ENCODE measurements around the gene XYLB.

XYLB gene

GRCh38 chr3:38376098-38376816, 29.7 kb downstream of the XYLB start:
- H3K9ac ChIP-seq (ENCODE audit: low read depth, low read length): no peak overlapping the region
- H3K9me3 ChIP-seq (ENCODE audit: insufficient read depth, low read depth, low read length): no peaks in the 10 kb centered on the region
- no peak overlapping the region for H3K4me3 ChIP-seq (ENCODE audit: low read length)
- H3K36me3 ChIP-seq (ENCODE audit: insufficient read depth, low read length): peaks cover 29% of the 10 kb centered on the region
- H3K27ac ChIP-seq (ENCODE audit: low read depth, low read length): no peak overlapping the region
- 92% methylated on average over 8 of the region's 8 CpGs for WGBS
- no peaks in the 10 kb centered on the region for H3K27me3 ChIP-seq (ENCODE audit: insufficient read depth, low read length)
- H3K4me1 ChIP-seq (ENCODE audit: insufficient read depth, low read length): no peaks in the 10 kb centered on the region

GRCh38 chr3:38379201-38379770, 32.7 kb downstream of the XYLB start:
- H3K27ac ChIP-seq (ENCODE audit: low read depth, low read length): no peak overlapping the region
- no peaks in the 10 kb centered on the region for H3K4me1 ChIP-seq (ENCODE audit: insufficient read depth, low read length)
- no peaks in the 10 kb centered on the region for H3K27me3 ChIP-seq (ENCODE audit: insufficient read depth, low read length)
- peaks cover 24% of the 10 kb centered on the region for H3K36me3 ChIP-seq (ENCODE audit: insufficient read depth, low read length)
- no peak overlapping the region for H3K4me3 ChIP-seq (ENCODE audit: low read length)
- 0 out of 2 replicates have a peak, but pooled peaks cover 3% of the 10 kb centered on the region for H3K9me3 ChIP-seq (ENCODE audit: insufficient read depth, low read depth, low read length)
- H3K9ac ChIP-seq (ENCODE audit: low read depth, low read length): no peak overlapping the region
- 80% methylated on average over 7 of the region's 7 CpGs for WGBS

- no peak overlapping the region for H3K4me3 ChIP-seq (ENCODE audit: low read length)
- no peaks in the 10 kb centered on the region for H3K4me1 ChIP-seq (ENCODE audit: insufficient read depth, low read length)
- 82% methylated on average over 7 of the region's 7 CpGs for WGBS
- no peaks in the 10 kb centered on the region for H3K27me3 ChIP-seq (ENCODE audit: insufficient read depth, low read length)
- peaks cover 17% of the 10 kb centered on the region; the same call in 1 of the 2 replicates for H3K9me3 ChIP-seq (ENCODE audit: insufficient read depth, low read depth, low read length)
- peaks cover 16% of the 10 kb centered on the region for H3K36me3 ChIP-seq (ENCODE audit: insufficient read depth, low read length)
- no peak overlapping the region for H3K9ac ChIP-seq (ENCODE audit: low read depth, low read length)
- H3K27ac ChIP-seq (ENCODE audit: low read depth, low read length): no peak overlapping the region
Measured at GRCh38 chr3:38382506-38383080, 36.0 kb downstream of the XYLB start.

DNA sequence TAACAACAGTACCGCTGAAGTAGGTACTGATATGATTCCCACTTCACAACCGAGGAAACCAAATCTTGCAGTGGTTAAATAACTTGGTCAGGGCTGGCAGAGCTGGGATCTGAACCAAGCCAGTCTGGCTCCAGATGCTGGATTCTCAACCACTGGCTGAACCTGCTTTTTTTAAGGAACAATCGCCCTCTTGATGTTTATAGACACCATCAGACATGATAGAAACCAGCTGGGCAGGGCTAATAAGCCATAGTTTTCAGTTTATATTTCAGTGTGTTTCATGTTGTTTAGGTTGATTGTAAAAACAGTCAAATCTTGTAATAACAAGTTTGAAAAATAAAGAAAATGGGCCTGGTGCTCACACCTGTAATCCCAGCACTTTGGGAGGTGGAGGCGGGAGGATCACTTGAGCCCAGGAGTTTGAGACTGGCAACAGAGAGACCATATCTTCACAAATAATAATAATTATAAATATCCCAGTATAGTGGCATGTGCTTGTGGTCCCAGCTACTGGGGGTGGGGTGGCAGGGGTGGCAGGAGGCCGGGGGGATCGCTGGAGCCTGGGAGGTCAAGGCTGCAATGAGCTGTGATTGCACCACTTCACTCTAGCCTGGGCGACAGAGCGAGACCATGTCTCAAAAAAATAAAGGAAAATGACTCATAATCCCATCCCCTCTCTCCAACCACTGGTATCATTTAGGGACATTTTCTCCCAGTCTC, 36.7 kb downstream of the XYLB start:
- Histone ChIP-seq H3K27me3 (ENCODE audit: insufficient read depth, low read length) (no peaks in the 10 kb centered on the region), H3K36me3 (ENCODE audit: insufficient read depth, low read length) (peaks cover 13% of the 10 kb centered on the region), H3K9me3 (ENCODE audit: insufficient read depth, low read depth, low read length) (peaks cover 19% of the 10 kb centered on the region; the same call in 1 of the 2 replicates), H3K4me1 (ENCODE audit: insufficient read depth, low read length) (no peaks in the 10 kb centered on the region), H3K4me3 (ENCODE audit: low read length) (no peak overlapping the region), H3K27ac (ENCODE audit: low read depth, low read length) (no peak overlapping the region), H3K9ac (ENCODE audit: low read depth, low read length) (no peak overlapping the region)
- 95% methylated on average over 7 of the region's 8 CpGs for WGBS

DNA sequence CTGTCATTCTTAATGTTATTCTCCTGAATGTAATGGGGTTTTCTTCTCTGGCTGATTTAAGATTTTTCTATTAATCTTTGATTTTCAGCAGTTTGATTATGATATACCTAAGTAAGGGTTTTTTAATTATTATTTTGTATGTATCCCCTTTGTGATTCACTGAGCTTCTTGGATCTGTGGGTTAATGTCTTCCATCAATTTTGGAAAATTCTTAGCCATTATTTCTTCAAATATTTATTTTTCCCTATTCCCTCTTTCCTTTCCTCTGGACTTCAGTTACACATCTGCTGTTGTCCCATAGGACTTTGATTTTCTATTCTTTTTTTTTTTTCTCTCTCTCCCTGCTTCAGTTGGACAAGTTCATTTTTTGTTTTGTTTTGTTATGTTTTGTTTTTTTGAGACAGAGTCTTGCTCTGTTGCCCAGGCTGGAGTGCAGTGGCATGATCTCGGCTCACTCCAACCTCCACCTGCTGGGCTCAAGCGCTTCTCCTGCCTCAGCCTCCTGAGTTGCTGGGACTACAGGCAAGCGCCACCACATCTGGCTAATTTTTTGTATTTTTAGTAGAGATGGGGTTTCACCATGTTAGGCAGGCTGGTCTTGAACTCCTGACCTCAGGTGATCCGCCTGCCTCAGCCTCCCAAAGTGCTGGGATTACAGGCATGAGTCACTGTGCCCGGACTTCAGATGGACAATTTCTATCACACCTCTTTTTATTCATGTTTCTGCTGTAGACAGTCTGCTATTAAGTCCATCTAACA, 40.6 kb downstream of the XYLB start:
- no peak overlapping the region for H3K27ac ChIP-seq (ENCODE audit: low read depth, low read length)
- H3K4me1 ChIP-seq (ENCODE audit: insufficient read depth, low read length): no peaks in the 10 kb centered on the region
- no peak overlapping the region for H3K9ac ChIP-seq (ENCODE audit: low read depth, low read length)
- no peaks in the 10 kb centered on the region; the same call in 1 of the 2 replicates for H3K36me3 ChIP-seq (ENCODE audit: insufficient read depth, low read length)
- peaks cover 19% of the 10 kb centered on the region; the same call in 1 of the 2 replicates for H3K9me3 ChIP-seq (ENCODE audit: insufficient read depth, low read depth, low read length)
- no peak overlapping the region for H3K4me3 ChIP-seq (ENCODE audit: low read length)
- no peaks in the 10 kb centered on the region for H3K27me3 ChIP-seq (ENCODE audit: insufficient read depth, low read length)
- WGBS: 96% methylated on average over 5 of the region's 5 CpGs

GRCh38 chr3:38387862-38388261, 41.3 kb downstream of the XYLB start:
- Histone ChIP-seq H3K4me3 (ENCODE audit: low read length) (no peak overlapping the region), H3K27ac (ENCODE audit: low read depth, low read length) (no peak overlapping the region), H3K4me1 (ENCODE audit: insufficient read depth, low read length) (no peaks in the 10 kb centered on the region), H3K27me3 (ENCODE audit: insufficient read depth, low read length) (no peaks in the 10 kb centered on the region), H3K36me3 (ENCODE audit: insufficient read depth, low read length) (no peaks in the 10 kb centered on the region; the same call in 1 of the 2 replicates), H3K9ac (ENCODE audit: low read depth, low read length) (no peak overlapping the region), H3K9me3 (ENCODE audit: insufficient read depth, low read depth, low read length) (peaks cover 16% of the 10 kb centered on the region; the same call in 1 of the 2 replicates)
- WGBS: 100% methylated on average over 4 of the region's 5 CpGs

DNA sequence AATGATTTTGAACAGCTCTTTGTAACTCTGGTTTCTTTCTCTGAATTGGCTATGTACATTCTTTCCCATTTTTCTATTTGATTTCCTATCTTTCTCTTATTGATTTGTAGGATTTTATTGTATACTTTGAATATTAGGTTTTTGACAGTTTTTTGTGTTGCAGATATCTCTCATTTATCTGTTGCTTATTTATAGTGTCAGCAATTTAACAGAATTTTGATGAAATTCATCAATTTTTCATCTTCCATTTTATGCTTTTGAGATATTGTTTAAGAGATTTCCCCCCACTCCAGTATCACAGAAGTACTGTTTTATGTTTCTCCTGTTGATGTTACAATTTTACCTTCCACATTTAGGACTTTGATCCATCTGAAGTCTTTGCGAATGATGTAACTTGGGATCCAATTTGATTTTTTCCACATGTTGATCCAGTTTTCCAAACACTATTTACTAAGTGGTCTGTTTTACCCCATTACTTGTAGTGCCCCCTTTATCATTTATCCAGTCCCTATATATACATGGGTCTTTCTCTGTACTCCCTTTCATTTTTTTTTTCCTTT, 46.1 kb downstream of the XYLB start:
- H3K4me1 ChIP-seq (ENCODE audit: insufficient read depth, low read length): no peaks in the 10 kb centered on the region

DNA sequence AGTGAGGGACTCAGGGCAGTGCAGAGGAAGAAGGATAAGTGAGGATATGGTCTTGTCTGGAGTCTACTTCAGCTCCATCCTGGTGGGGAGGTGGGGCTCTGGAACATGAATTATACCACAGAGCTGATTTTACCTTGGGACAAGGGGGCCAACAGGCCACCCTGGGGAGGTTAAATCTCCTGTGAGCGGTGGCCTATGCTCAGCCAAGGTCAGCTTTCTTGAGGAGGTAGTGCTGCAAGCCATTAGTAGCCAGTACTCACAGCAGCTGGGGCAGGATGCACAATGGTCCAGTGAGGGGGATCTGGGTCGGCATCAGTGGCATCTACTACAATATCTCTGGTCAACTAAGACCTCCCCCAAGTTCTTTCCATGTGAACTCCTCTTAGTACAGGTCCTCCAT, 49.7 kb downstream of the XYLB start:
- no peak overlapping the region for H3K27ac ChIP-seq (ENCODE audit: low read depth, low read length)
- no peaks in the 10 kb centered on the region for H3K9me3 ChIP-seq (ENCODE audit: insufficient read depth, low read depth, low read length)
- 97% methylated on average over 2 of the region's 2 CpGs for WGBS
- H3K4me1 ChIP-seq (ENCODE audit: insufficient read depth, low read length): no peaks in the 10 kb centered on the region
- no peaks in the 10 kb centered on the region for H3K27me3 ChIP-seq (ENCODE audit: insufficient read depth, low read length)
- H3K4me3 ChIP-seq (ENCODE audit: low read length): no peak overlapping the region
- H3K9ac ChIP-seq (ENCODE audit: low read depth, low read length): no peak overlapping the region
- peaks cover 7% of the 10 kb centered on the region for H3K36me3 ChIP-seq (ENCODE audit: insufficient read depth, low read length)

More for the DNA sequence above, 46.1 kb downstream of the XYLB start:
- Histone ChIP-seq H3K9me3 (ENCODE audit: insufficient read depth, low read depth, low read length) (peaks cover 1% of the 10 kb centered on the region; the same call in 1 of the 2 replicates), H3K9ac (ENCODE audit: low read depth, low read length) (no peak overlapping the region), H3K27ac (ENCODE audit: low read depth, low read length) (no peak overlapping the region), H3K27me3 (ENCODE audit: insufficient read depth, low read length) (no peaks in the 10 kb centered on the region), H3K4me3 (ENCODE audit: low read length) (no peak overlapping the region), H3K36me3 (ENCODE audit: insufficient read depth, low read length) (peaks cover 4% of the 10 kb centered on the region; the same call in 1 of the 2 replicates)
- 98% methylated on average over 1 of the region's 1 CpG for WGBS

- no peak overlapping the region for H3K9ac ChIP-seq (ENCODE audit: low read depth, low read length)
- H3K4me1 ChIP-seq (ENCODE audit: insufficient read depth, low read length): no peaks in the 10 kb centered on the region
- H3K27me3 ChIP-seq (ENCODE audit: insufficient read depth, low read length): no peaks in the 10 kb centered on the region
- no peaks in the 10 kb centered on the region for H3K9me3 ChIP-seq (ENCODE audit: insufficient read depth, low read depth, low read length)
- WGBS: 91% methylated on average over 5 of the region's 5 CpGs
- no peak overlapping the region for H3K4me3 ChIP-seq (ENCODE audit: low read length)
- peaks cover 9% of the 10 kb centered on the region for H3K36me3 ChIP-seq (ENCODE audit: insufficient read depth, low read length)
- H3K27ac ChIP-seq (ENCODE audit: low read depth, low read length): no peak overlapping the region
Measured at GRCh38 chr3:38396861-38397260, 50.3 kb downstream of the XYLB start.

DNA sequence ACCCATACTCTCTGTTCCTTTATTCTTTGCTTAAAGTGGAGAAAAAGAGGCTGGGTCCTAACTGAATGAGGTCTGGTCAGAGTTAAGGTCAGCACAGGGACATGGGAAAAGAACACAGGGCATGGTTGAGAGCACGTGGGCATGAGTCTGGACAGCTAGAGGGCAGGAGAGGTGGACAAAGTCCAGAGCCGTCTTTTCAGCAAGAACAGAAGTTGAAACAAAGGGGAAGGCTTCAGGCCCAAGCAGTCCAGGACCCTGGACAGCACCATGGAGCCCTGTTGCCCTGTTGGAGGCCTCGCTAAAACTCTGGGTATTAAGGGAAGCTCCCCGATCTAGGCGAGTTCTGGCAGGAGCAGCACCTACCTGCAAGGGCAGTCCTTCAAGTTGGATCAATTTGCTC, 50.7 kb downstream of the XYLB start:
- H3K27me3 ChIP-seq (ENCODE audit: insufficient read depth, low read length): no peaks in the 10 kb centered on the region
- H3K4me1 ChIP-seq (ENCODE audit: insufficient read depth, low read length): no peaks in the 10 kb centered on the region
- H3K4me3 ChIP-seq (ENCODE audit: low read length): no peak overlapping the region
- H3K36me3 ChIP-seq (ENCODE audit: insufficient read depth, low read length): peaks cover 14% of the 10 kb centered on the region
- H3K27ac ChIP-seq (ENCODE audit: low read depth, low read length): no peak overlapping the region
- 53% methylated on average over 5 of the region's 5 CpGs for WGBS
- no peaks in the 10 kb centered on the region for H3K9me3 ChIP-seq (ENCODE audit: insufficient read depth, low read depth, low read length)
- no peak overlapping the region for H3K9ac ChIP-seq (ENCODE audit: low read depth, low read length)
